RWPE2 (cell line): ENCODE data around the gene NDUFAF4.

Experiments
- ATAC-seq: fragments of 200-7000 bp; cut with Tn5 transposase; 3 replicates; pipeline ENCODE4 v1.9.1; 2021; ENCODE audit warnings: low read depth
- DNase-seq: peaks from one replicate; pipeline ENCODE4 v3.0.0-alpha.2; 2020; ENCODE audit warnings: low spot score
- H3K27ac ChIP-seq: fragments of 450-650 bp; 2 replicates; pipeline ENCODE4 v1.5.1; 2017; ENCODE audit warnings: mild to moderate bottlenecking; ENCODE audit not compliant: poor library complexity, severe bottlenecking
- H3K27me3 ChIP-seq: fragments of 250-450 bp; sonication (Bioruptor Pico); 2 replicates; pipeline ENCODE4 v1.5.1; 2021; ENCODE audit warnings: mild to moderate bottlenecking, moderate library complexity; ENCODE audit not compliant: insufficient read depth, poor library complexity, severe bottlenecking
- H3K36me3 ChIP-seq: fragments of 250-450 bp; sonication (Bioruptor Pico); 2 replicates; pipeline ENCODE4 v1.5.1; 2020; ENCODE audit warnings: low read depth, mild to moderate bottlenecking, moderate library complexity
- H3K4me1 ChIP-seq: fragments of 250-450 bp; sonication (Bioruptor Pico); 2 replicates; pipeline ENCODE4 v1.5.1; 2021; ENCODE audit warnings: mild to moderate bottlenecking, moderate library complexity; ENCODE audit not compliant: insufficient read depth, poor library complexity, severe bottlenecking
- H3K4me3 ChIP-seq: fragments of 250-450 bp; sonication (Bioruptor Pico); 2 replicates; pipeline ENCODE4 v1.5.1; 2021; ENCODE audit warnings: mild to moderate bottlenecking, moderate library complexity; ENCODE audit not compliant: severe bottlenecking
- H3K9me3 ChIP-seq: fragments of 250-450 bp; sonication (Bioruptor Pico); 2 replicates; pipeline ENCODE4 v1.5.1; 2021; ENCODE audit warnings: mild to moderate bottlenecking, moderate library complexity; ENCODE audit not compliant: severe bottlenecking
- CTCF ChIP-seq: fragments of 450-650 bp; IDR thresholded peaks from one replicate; pipeline ENCODE4 v1.5.1; 2017; ENCODE audit warnings: mild to moderate bottlenecking, moderate library complexity; ENCODE audit not compliant: poor library complexity, severe bottlenecking

Gene NDUFAF4

GRCh38 chr6:96861588-96861987 is 36.1 kb downstream of the NDUFAF4 start:
- no peak overlapping the region for H3K4me3 ChIP-seq
- H3K36me3 ChIP-seq: no peaks in the 10 kb centered on the region
- no peaks in the 10 kb centered on the region for H3K9me3 ChIP-seq
- DNase-seq (no peak), ATAC-seq (no peak)
- no peaks in the 10 kb centered on the region for H3K4me1 ChIP-seq
- H3K27ac ChIP-seq: no peak overlapping the region
- no peak for TF ChIP-seq CTCF
- H3K27me3 ChIP-seq: peaks cover 9% of the 10 kb centered on the region

- no peak overlapping the region for H3K27ac ChIP-seq
- H3K36me3 ChIP-seq: no peaks in the 10 kb centered on the region
- no peak for DNase-seq
- no peak for TF ChIP-seq CTCF
- no peaks in the 10 kb centered on the region for H3K4me1 ChIP-seq
- ATAC-seq: no peak
- no peak overlapping the region for H3K4me3 ChIP-seq
- no peaks in the 10 kb centered on the region for H3K9me3 ChIP-seq
- H3K27me3 ChIP-seq: peaks cover 7% of the 10 kb centered on the region
Observed at GRCh38 chr6:96856856-96857255, 40.8 kb downstream of the NDUFAF4 start.

- H3K36me3 ChIP-seq: no peaks in the 10 kb centered on the region
- DNase-seq: no peak
- no peak overlapping the region for H3K4me3 ChIP-seq
- no peaks in the 10 kb centered on the region for H3K9me3 ChIP-seq
- ATAC-seq: no peak
- TF ChIP-seq CTCF: no peak
- no peak overlapping the region for H3K27ac ChIP-seq
- peaks cover 5% of the 10 kb centered on the region for H3K27me3 ChIP-seq
- no peaks in the 10 kb centered on the region for H3K4me1 ChIP-seq
Observed at GRCh38 chr6:96853083-96853482, 44.6 kb downstream of the NDUFAF4 start.

- Histone ChIP-seq H3K27me3 (peaks cover 2% of the 10 kb centered on the region), H3K36me3 (no peaks in the 10 kb centered on the region), H3K9me3 (no peaks in the 10 kb centered on the region), H3K4me1 (no peaks in the 10 kb centered on the region), H3K4me3 (no peak overlapping the region), H3K27ac (no peak overlapping the region)
- no peak for TF ChIP-seq CTCF
- DNase-seq: no peak
- no peak for ATAC-seq
Observed at GRCh38 chr6:96852605-96853004, 45.1 kb downstream of the NDUFAF4 start.

GRCh38 chr6:96851858-96852257 is 45.8 kb downstream of the NDUFAF4 start:
- no peak for TF ChIP-seq CTCF
- DNase-seq: no peak
- Histone ChIP-seq H3K9me3 (no peaks in the 10 kb centered on the region), H3K36me3 (no peaks in the 10 kb centered on the region), H3K4me1 (no peaks in the 10 kb centered on the region), H3K4me3 (no peak overlapping the region), H3K27me3 (no peaks in the 10 kb centered on the region), H3K27ac (no peak overlapping the region)
- no peak for ATAC-seq
